Activated CD4-positive, alpha-beta T cell treated with anti-CD3 and anti-CD28 coated beads, Interleukin-2, amount 50 U/mL, for 4 hours (primary cell): ENCODE results near the gene DDX31.

ENCODE experiments used
- DNase-seq, 2 experiments: peaks; one replicate each; pipeline ENCODE4 v3.0.0-alpha.2; 2020

DDX31 gene

DNA sequence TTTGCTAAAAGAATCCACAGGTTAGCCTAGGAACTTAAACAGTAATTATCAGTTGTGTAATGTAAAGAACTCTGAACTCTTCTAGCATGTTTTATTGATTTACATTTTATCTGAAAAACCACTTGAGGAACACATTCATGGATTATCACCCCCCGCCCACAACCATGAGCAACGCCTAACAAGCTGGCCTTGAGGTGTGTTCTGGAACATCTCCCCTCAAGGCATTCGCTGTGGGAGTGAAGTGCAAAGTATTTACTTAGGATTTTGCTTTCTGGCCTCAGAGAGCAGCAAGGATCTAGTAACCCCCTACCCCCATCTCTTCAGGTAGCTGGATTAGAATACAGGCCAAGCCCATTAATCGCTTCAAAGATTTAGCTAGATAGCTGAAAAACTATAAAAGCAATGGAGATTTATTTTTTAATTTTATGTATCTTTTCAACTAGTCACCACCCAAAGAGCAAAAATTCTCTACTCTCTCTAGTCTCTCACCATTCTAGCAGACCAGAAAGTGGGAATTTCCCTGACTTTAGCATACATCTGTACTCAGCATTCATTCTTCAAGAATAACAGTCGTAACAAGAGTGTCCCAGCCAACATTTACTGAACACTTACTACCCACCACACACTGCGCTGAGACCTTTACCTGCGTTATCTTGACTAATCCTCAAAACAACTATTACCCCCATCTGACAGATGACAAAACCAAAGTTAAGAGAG, 37.2 kb downstream of the DDX31 start:
- no peak for DNase-seq

DNA sequence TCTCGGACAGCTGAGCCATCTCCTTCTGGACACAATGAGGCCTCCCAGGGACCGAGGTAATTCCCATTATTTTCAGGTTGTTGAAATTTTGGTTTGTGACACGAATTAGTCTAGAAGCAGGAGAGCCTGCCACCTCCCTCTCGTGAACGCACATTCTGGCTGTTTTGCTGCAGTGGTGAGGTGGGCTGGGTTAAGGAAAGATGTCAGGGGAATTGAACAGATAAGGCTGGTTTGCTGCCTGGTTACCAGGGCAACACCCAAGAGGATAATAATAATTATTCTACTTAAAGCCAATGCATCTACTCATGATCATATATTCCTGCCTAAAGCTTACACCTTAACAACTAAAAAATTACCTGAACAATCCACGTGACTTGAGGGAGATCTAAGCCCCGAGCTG, 38.1 kb downstream of the DDX31 start:
- DNase-seq: no peak

DNA sequence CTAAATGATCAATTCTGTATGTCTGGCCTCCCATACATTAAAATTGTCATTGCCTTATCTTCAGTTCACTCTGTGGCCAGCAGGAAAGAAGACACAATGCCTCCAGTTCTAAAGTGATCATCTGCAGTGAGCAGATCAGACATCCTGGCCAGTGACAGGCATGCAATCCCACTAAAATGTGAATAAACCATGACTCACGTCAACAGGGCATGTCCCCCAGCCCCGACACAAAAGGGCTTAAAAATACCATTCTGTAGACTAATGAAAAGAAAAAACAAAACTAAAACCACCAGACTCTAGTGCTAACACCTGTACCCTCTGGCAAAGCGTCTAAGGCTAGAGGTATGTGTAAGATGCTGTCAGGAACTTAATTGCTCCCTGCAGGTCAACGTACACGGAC, 38.5 kb downstream of the DDX31 start:
- no peak for DNase-seq

- no peak for DNase-seq
Measured at GRCh38 chr9:132630811-132631210, 39.0 kb downstream of the DDX31 start.

DNA sequence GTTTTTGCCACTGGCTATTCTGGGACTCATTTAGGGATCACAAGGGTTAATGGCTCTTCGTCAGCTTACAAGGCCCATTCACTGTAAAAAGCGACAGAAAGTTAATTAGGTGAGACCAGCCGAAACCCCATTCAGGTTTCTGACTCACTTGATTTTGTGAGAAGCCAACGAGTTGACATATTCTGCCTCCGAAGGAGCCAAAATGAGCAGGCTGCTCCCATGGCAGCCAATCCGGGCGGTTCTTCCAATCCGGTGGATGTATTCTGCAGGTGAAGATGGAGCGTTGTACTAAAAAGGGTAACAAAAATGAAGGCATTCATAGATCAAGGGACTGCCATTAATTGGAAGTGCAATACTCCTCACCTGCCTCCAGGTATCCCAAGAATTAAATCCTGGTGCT, 39.7 kb downstream of the DDX31 start:
- DNase-seq: no peak

GRCh38 chr9:132628746-132629145, 41.0 kb downstream of the DDX31 start:
- DNase-seq: no peak

DNA sequence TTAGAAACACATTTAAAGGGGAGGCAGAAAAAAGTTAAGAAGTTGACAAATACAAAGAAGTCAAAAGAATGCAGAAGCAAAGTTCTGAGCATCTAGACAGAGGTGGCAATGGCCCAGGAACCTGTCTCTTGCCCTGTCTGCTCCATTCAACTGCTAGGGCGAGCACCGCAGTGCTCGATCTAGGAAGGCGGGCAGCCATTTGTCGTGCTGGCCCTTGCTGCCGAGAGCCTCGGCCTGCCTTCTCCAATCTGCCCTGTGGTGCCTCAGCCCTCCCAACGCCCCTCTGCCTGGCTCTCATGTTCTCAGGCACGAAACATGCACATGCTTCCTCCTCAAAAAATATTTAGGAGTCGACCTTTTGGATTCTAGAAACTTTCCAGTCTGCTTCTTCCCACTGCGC, 42.2 kb downstream of the DDX31 start:
- DNase-seq: no peak

GRCh38 chr9:132627106-132627505, 42.7 kb downstream of the DDX31 start:
- no peak for DNase-seq

- no peak for DNase-seq
Measured at GRCh38 chr9:132626285-132626684, 43.5 kb downstream of the DDX31 start.

DNA sequence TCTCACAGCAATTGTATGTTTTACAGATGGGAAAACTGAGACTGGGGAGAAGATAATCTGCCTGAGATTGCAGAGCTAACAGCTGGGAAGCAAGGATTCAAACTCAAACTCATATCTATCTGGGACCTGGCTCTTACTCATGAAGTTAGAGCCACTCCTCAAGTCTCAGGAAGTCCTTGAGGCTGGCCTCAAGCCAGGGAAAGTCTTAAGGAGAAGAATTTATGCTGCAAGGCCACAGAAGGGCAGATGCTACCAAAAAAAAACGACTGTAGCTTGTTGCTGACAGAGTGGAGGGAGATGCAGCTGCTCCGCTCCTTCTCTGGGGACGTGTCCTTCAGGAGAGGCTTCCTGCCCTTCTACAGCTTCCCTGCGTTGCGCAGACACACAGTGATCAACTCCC, 47.6 kb downstream of the DDX31 start:
- no peak for DNase-seq

- DNase-seq: no peak
Measured at GRCh38 chr9:132616725-132617124, 53.1 kb downstream of the DDX31 start.

DNA sequence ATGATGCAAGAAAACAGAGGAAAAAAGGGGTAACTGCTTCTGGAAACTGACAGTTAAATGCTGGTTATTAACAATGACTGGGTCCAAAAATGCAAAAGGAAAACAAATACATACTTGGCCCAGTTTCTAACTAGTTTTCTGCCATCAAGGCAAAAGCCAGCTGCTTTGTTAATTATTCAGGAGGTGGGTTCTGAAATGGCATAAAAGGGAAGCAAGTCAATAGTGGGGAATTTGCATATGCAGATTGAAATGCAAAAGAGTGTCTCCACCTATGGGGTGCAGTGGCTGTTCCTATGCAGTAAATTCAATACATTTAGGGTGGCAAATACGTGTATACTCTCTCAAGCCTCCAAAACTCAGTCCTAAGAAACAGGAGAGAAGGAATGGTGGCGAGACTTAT, 54.0 kb downstream of the DDX31 start:
- no peak for DNase-seq

DNA sequence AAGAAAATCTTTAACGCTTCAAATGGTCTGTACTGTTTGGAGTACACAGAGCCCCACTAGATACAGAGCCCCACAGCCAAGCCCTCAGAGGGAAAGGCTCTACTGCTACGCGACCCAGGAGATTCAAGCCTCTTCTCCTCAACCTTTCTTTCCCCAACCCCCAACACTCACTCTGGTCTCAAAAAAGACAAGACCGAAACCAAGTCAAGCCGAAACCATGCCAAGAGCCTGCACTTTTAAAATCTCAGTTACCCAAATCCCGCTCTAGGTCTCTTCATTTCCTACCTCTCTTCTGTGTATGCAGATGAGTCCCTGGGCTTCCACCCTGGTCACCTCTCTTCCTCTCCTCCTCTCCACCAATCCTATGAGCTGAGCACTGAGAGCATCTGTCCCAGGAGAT, 55.5 kb downstream of the DDX31 start:
- no peak for DNase-seq

GRCh38 chr9:132610661-132611060, 59.1 kb downstream of the DDX31 start:
- DNase-seq: no peak

GRCh38 chr9:132609829-132610228, 60.0 kb downstream of the DDX31 start:
- DNase-seq: no peak

DNA sequence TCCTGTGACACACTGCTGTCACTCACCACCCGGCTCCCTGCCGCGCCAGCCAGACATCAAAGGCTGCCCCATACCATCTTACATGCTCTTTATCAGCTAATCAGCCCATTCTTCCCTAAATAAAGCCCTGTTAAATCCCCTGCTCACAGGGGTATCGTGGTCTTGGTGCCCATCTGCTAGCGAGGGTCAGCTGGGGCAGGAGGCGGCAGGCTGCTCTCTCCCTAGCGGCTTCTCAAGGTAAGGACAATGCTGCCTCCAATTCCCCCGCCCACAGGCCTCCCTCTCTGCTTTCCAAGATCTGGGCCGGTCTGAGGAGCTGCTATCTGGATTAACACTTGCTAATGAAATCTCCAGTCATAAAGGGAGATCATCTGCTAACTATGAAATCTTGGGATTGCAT, 60.6 kb downstream of the DDX31 start:
- no peak for DNase-seq

GRCh38 chr9:132606066-132606465, 63.7 kb downstream of the DDX31 start:
- no peak for DNase-seq

GRCh38 chr9:132605387-132605786, 64.4 kb downstream of the DDX31 start:
- DNase-seq: no peak

DNA sequence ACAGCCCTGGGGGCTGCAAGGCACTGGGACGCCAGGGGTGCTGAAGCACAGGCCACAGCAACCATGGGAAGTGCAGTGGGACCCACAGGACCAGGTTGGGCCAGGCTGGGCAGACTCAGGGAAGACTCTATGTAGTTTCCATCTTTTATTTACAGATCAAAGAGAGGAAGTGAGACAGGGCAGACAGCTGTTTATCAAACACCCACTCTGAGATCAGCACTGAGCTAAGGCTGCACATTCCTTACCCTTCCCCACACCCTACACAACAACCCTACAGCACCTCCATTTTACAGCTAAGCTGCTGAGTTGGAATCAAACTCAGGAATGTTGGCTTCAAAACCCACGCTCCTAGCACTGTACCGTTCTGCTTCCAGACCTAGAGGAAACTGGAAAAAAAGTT, 67.6 kb downstream of the DDX31 start:
- no peak for DNase-seq

DNA sequence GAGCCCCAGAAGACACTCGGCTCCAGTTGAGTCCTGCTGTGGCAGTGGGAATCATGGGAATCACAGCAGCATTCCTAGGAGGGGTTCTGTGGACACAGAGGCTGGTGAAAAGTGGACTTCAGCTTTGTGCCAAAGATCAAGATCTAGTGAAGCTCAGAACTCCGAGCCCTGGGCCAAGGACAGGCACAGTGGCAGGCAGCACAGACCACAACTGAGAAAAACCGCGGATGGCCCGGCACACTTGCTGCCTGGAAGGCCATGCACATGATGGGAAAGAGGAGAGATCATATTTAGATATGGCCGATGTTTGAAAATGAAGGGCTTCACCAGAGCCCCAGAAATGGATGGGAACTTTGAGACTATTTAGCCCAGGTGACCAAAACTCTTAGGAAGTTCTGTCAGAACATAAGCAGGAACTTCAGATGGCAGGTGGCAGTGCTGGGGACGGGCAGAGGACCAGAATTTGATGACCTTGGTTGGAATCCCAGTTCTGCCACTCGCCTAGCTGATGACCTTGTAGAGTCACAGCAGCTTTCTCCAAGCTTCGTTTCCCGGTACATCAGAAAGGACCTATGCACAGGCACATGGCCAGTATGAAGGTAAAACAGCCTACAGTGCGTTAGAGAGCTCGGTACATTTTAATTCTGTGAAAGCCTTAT, 69.3 kb downstream of the DDX31 start:
- DNase-seq: no peak

- DNase-seq: no peak
Measured at GRCh38 chr9:132597073-132597775, 72.6 kb downstream of the DDX31 start.

DNA sequence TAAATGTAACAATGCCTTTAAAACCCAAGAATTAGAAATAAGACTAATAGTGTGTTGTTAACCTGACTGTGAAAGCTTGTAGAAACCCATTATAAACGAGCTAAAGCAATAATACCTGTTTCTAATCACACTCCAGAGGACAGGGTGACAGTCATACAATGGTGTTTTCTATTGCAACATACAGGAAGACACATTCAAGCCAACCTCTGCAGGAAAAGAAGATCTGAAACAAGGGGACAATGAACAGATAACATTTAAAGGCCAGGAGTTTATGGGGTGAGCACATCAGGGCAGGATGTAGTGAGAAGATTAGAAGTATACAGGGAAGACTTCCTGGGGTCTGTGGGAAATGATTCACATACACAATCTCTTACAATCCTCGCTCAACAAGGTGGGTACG, 73.6 kb downstream of the DDX31 start:
- DNase-seq: no peak

- DNase-seq: no peak
Measured at GRCh38 chr9:132595319-132595718, 74.5 kb downstream of the DDX31 start.

- no peak for DNase-seq
Measured at GRCh38 chr9:132594412-132594811, 75.4 kb downstream of the DDX31 start.
